NB4 (cell line): ENCODE data around the gene OSBPL7.

Experiments
- POLR2A ChIP-seq: IDR thresholded peaks from 2 replicates; pipeline ENCODE4 v1.6.1; 2011; ENCODE audit warnings: mild to moderate bottlenecking; ENCODE audit not compliant: insufficient read length; ENCODE audit errors: extremely low read depth
- TF ChIP-seq, protein P1 (sequence below): IDR thresholded peaks from one replicate; pipeline ENCODE4 v1.5.1; 2012; ENCODE audit warnings: low read depth, low read length

DNA sequence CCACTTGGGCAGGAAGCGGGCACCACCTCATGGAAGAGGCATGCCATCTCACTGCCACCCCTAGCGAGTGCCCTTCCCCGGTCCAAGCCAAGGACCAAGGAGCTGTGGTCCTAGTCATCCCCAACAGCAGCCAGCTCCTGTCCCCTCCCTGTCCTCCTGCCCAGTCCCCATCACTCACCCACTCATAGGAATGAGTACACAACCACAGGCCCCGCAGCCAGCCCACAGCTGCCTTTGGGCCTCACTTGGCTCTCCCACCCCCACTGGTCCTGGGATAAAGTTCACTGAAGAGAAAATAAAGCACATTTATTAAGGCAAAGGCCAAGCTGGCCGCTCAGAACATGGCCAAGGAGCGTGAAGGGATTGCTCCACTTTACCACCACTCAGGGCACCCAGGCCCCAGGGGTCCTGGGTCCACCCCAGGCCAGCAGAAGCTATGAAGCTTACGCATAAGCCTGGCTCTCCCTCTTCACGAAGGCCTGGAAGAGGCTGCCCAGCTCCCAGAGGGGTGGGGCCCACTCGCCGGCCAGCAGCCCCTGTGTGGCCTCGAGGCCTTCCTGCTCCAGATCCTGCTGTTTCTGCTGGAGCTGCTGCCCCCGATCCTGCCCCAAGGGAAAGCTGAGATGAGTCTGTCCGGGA is 15.9 kb upstream of the OSBPL7 start:
- no peak for TF ChIP-seq POLR2A
- TF ChIP-seq, protein P1, sequence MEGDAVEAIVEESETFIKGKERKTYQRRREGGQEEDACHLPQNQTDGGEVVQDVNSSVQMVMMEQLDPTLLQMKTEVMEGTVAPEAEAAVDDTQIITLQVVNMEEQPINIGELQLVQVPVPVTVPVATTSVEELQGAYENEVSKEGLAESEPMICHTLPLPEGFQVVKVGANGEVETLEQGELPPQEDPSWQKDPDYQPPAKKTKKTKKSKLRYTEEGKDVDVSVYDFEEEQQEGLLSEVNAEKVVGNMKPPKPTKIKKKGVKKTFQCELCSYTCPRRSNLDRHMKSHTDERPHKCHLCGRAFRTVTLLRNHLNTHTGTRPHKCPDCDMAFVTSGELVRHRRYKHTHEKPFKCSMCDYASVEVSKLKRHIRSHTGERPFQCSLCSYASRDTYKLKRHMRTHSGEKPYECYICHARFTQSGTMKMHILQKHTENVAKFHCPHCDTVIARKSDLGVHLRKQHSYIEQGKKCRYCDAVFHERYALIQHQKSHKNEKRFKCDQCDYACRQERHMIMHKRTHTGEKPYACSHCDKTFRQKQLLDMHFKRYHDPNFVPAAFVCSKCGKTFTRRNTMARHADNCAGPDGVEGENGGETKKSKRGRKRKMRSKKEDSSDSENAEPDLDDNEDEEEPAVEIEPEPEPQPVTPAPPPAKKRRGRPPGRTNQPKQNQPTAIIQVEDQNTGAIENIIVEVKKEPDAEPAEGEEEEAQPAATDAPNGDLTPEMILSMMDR, result no peak
